Measurements from ENCODE around the gene DGKG.

Gene DGKG

GRCh38 chr3:186268616-186269448 lies 93.2 kb downstream of the DGKG start:
- no peak for DNase-seq

- DNase-seq = no peak
These were observed 94.3 kb downstream of the DGKG start for GRCh38 chr3:186267758-186268157.

- no peak for DNase-seq
These were observed 97.2 kb downstream of the DGKG start for GRCh38 chr3:186264608-186265400.

GRCh38 chr3:186261638-186262037 lies 100.4 kb downstream of the DGKG start:
- peak; percentile 11 for DNase-seq

- DNase-seq = no peak
These were observed 101.3 kb downstream of the DGKG start for GRCh38 chr3:186260726-186261125.

- peak; percentile 90 for DNase-seq
These were observed 102.2 kb downstream of the DGKG start for GRCh38 chr3:186259612-186260383.

GRCh38 chr3:186258968-186259367 lies 103.1 kb downstream of the DGKG start:
- DNase-seq = no peak

GRCh38 chr3:186257866-186258265 lies 104.2 kb downstream of the DGKG start:
- no peak for DNase-seq

- DNase-seq = peak; percentile 16
These were observed 106.2 kb downstream of the DGKG start for GRCh38 chr3:186255703-186256331.

- DNase-seq = peak; percentile 94
These were observed 107.1 kb downstream of the DGKG start for GRCh38 chr3:186254676-186255650.

GRCh38 chr3:186251948-186252619 lies 110.0 kb downstream of the DGKG start:
- peak; percentile 41 for DNase-seq

GRCh38 chr3:186248850-186249249 lies 113.2 kb downstream of the DGKG start:
- DNase-seq = no peak

- no peak for DNase-seq
These were observed 113.9 kb downstream of the DGKG start for GRCh38 chr3:186247821-186248814.

- no peak for DNase-seq
These were observed 115.1 kb downstream of the DGKG start for GRCh38 chr3:186246941-186247340.

- no peak for DNase-seq
These were observed 118.0 kb downstream of the DGKG start for GRCh38 chr3:186244016-186244415.

GRCh38 chr3:186241910-186242821 lies 119.9 kb downstream of the DGKG start:
- peak; percentile 94 for DNase-seq

- DNase-seq = peak; percentile 7
These were observed 122.7 kb downstream of the DGKG start for GRCh38 chr3:186239321-186239720.

- no peak for DNase-seq
These were observed 124.1 kb downstream of the DGKG start for GRCh38 chr3:186237915-186238314.
